HG03469 (cell line): Measurements from ENCODE around the gene USP25.

Experiments used
- ATAC-seq: cut with Tn5 transposase; IDR thresholded peaks from one replicate; pipeline ENCODE4 v1.9.1; 2021; ENCODE audit warnings: mild to moderate bottlenecking, moderate library complexity, moderate number of reproducible peaks; ENCODE audit not compliant: unreplicated experiment

Gene USP25, protein sequence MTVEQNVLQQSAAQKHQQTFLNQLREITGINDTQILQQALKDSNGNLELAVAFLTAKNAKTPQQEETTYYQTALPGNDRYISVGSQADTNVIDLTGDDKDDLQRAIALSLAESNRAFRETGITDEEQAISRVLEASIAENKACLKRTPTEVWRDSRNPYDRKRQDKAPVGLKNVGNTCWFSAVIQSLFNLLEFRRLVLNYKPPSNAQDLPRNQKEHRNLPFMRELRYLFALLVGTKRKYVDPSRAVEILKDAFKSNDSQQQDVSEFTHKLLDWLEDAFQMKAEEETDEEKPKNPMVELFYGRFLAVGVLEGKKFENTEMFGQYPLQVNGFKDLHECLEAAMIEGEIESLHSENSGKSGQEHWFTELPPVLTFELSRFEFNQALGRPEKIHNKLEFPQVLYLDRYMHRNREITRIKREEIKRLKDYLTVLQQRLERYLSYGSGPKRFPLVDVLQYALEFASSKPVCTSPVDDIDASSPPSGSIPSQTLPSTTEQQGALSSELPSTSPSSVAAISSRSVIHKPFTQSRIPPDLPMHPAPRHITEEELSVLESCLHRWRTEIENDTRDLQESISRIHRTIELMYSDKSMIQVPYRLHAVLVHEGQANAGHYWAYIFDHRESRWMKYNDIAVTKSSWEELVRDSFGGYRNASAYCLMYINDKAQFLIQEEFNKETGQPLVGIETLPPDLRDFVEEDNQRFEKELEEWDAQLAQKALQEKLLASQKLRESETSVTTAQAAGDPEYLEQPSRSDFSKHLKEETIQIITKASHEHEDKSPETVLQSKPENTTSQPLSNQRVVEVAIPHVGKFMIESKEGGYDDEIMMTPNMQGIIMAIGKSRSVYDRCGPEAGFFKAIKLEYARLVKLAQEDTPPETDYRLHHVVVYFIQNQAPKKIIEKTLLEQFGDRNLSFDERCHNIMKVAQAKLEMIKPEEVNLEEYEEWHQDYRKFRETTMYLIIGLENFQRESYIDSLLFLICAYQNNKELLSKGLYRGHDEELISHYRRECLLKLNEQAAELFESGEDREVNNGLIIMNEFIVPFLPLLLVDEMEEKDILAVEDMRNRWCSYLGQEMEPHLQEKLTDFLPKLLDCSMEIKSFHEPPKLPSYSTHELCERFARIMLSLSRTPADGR

DNA sequence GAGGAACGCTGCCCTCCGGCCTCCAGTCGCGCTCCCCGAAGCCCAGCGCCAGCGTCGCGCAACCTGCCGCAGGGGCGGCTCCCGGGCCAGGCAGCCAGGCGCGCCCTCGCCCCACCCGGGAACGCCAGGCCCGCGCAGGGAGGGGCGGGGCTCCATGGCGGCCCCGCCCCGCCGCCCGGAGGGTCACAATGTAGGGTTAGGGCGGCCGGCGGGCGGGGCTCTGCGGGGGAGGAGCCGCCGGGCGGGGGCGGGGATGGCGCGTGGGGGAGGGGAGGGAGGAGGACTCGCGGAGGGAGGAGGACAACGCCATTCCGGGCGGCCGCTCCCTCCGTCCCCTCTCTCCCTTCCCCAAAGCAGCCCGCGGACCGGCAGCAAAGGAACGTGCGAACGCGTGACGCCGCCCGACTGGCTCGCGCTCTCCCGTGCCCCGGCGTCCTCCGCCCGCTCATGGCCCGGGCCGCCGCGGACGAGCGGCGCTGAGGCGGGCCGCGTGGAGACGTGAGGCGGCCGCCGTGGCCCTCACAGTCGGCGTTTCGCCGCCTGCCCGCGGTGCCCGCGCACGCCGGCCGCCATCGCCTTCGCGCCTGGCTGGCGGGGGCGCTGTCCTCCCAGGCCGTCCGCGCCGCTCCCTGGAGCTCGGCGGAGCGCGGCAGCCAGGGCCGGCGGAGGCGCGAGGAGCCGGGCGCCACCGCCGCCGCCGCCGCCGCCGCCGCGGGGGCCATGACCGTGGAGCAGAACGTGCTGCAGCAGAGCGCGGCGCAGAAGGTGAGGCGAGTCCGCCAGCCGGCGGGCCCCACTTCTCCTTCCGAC lies at the start of gene USP25:
Gene USP25 (plus strand): TSS at position 309 of the 810 bp plus-strand sequence. CDS start 412 bp downstream, at position 721.
- peak; percentile 43 for ATAC-seq

DNA sequence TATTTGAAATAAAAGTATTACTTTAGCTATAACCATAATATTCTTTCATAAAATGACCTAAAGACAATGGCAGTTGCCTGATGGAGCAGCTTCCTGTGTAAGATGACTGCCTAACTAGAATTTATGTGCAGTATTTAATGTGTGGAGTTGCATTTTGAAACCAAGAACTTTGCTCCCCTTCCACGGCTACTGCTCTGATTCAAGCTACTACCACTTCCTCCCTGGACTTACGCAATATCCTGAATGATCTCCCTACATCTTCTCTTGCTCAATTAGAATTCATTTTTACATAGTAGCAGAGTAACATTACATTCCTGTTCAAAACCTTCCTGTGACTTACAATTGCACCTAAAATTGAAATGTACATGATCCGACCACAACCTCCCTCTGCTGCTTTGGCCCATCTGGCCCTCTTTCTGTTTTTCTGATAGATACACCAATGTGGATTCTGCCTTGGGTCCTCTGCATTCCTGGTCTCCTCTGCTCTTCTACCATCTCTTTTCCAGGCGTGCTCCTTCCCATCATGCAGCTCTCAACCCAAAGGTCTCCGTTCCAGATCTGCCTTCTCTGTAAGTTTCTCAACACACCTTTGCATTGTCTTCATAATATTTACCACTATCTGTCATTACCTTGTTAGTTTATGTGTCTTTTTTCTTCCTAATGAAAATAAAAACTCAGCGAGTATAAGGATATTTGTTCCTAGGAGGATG lies 47.4 kb upstream of the USP25 start:
- no peak for ATAC-seq

DNA sequence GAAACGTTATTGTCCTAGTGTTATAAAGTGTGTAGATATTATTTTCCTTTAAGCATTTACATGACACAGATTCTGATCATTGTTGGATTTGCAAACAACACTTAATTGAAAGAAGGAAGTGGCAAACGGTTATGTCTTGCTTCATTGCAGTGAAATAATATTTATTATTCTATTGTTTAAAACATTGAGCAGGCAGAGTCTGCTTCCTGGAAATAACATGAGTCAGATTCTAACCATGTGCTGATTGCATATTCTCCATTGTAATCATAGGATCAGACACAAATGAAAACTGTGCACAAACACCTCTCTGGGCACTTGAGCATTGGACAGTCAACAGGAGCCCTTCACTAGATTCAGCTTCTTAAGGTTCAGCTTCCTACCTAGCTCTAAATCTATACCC lies 46.8 kb upstream of the USP25 start:
- ATAC-seq: no peak

- ATAC-seq: no peak
These were observed 43.3 kb upstream of the USP25 start for GRCh38 chr21:15686506-15686905.

DNA sequence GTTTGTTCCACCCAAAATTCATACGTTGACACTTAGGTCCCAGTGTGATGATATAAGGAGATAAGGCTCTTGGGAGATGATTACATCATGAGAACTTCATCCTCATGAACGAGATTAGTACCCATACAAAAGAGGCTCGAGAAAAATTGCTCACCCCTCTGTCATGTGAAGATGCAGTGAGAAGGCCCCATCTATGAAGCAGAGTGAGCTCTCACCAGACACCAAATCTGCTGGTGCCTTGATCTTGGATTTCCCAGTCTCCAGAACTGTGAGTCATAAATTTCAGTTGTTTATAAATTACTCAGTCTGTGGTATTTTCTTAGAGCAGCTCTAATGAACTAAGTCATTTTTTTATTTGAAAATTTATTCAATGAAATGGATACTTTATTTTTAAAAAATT lies 42.6 kb upstream of the USP25 start:
- ATAC-seq: no peak

DNA sequence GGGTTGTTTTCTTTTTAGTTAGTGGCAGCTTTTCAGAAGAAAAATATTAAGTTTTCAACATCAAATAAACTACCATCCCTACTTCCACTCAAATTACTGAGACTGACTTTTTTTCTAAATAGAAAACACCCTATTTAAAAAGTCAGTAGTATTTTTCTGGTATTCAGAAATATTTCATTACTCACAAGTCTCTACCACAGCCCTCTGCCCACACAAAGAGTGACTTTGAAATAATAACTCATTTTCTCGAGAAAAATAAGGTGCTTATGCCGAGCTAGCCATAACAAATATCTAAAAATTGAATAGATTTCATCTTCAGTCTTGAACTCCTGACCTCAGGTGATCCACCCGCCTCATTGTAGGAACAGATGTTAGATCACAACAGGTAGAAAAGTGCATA lies 41.8 kb upstream of the USP25 start:
- no peak for ATAC-seq

DNA sequence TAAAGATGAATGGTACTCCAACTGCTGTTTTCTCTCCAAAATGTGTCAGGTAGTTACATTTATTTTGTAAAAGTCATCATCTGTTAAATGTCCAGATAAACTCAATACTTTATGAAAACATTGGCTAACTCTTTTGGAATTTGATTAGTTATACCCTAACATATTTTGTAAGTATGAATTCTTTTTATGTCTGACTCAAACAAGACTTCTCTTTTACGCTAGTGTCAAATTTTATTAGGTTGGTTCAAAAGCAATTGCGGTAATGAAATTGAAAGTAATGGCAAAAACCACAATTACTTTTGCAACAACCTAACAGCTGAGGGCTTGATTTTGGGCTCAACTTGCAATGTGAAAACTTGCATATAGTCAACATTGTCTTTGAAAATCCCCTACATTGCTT lies 41.0 kb upstream of the USP25 start:
- ATAC-seq: no peak

DNA sequence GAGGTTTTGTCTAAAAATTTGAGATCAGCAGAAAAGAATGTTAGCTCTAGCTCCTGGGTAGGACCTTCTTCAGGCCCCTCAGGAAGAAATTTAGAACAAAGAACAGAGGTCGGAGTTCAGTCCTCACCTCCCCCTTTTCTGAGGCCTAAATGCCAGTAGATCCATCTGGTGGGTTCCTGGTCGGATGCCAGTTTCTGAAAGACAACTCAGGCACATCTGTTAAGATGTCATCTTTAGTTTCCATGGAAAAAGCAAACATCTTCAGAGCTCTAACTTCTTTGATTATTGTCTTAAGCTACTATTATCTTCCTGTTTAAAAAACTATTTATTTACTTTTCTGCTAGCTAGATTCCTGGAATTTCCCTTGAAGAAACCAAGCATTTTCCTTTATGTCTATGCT lies 37.1 kb upstream of the USP25 start:
- no peak for ATAC-seq

GRCh38 chr21:15695241-15695640 lies 34.5 kb upstream of the USP25 start:
- ATAC-seq: no peak

GRCh38 chr21:15701830-15702229 lies 28.0 kb upstream of the USP25 start:
- ATAC-seq: no peak

DNA sequence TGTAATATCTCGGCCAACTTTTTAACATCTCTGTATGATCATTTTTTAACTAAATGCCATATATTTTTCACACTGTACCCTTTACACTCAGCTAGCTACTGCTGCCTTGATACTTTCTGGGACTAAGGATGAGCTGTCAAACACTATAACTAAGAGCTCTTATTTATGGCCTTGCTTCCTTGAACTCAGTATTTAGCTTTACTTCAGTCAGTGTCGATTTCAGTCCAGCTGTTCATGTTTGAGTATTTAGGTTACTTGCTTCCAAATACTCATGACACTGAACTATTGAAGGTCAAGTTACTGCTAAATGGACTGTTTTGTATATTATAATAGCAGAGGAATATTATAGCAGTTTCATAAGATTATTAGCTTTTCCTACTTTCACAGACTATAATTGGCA lies 25.9 kb upstream of the USP25 start:
- ATAC-seq: no peak

DNA sequence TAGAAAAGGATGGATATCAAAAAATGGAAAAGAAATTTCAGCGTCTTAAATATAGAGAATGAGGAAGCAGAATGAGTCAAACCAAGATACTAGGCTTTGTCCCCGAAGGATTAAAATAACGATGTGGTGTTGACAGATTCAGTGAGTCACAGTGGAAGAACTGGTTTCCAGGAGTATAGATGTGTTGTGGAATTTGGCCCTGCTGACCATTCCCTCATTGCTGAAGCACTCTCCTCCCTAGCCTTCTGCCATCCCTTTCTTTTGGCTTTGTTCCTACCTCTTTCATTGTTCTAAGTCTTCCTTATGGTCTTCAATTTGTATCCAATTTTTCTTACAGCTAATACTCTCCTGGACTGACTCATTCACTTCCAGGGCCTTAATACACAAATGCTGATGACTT lies 23.1 kb upstream of the USP25 start:
- no peak for ATAC-seq

- ATAC-seq: no peak
These were observed 16.4 kb upstream of the USP25 start for GRCh38 chr21:15713412-15713811.

GRCh38 chr21:15718711-15719110 lies 11.1 kb upstream of the USP25 start:
- no peak for ATAC-seq

GRCh38 chr21:15719976-15720375 lies 9.8 kb upstream of the USP25 start:
- ATAC-seq: no peak

DNA sequence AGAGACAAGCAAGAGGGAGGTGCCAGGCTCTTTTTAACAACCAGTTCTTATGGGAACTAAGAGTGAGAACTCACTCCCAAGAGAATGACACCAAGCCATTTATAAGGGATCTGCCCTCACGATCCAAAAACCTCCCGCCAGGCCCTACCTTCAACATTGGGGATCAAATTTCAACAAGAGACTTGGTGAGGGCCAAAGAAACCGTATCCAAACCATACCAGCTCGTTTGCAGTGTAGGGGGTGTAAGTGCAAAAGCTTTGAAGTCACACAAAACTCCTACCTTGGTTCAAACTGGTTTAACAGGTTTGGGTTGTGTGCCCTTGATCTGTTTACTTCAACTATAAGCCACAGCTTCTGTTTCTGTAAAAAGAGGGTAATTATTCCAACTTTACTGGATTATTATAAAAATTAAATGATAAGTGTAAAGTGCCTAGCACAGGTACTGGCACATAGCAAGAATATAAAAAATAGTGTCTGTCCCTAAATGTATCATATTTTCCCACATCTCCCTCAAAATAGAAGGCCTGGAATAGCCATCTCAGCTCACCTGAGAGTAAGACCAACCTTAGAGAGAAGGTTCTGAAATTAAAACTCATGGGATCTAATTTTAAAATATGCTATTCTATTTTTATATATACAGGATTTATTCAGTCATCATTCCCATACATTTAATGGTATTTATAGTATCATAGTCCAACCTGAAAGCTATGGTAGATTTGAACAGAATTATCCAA lies 7.0 kb upstream of the USP25 start:
- ATAC-seq: no peak

GRCh38 chr21:15725949-15726348 lies 3.8 kb upstream of the USP25 start:
- no peak for ATAC-seq

GRCh38 chr21:15728046-15728445 lies 1.7 kb upstream of the USP25 start:
- ATAC-seq: no peak

DNA sequence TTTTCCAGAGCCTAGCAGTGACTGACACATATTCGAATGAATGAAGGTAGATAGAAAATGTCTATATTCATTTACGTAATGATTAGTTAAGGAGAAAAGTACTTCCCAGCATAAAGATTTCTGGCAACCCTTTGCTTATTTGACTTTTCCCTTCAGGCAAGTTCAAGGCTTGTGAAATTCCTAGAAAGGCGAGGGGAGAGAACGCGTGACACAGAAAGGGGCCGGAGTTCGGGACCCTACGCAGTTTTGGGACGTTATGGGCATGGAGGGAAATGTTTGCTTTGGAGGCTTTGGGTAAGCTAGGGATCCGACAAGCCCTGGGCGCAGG lies 472 bp upstream of the USP25 start:
- ATAC-seq: no peak
